ENCODE data around the gene PRR7.

Gene PRR7

DNA sequence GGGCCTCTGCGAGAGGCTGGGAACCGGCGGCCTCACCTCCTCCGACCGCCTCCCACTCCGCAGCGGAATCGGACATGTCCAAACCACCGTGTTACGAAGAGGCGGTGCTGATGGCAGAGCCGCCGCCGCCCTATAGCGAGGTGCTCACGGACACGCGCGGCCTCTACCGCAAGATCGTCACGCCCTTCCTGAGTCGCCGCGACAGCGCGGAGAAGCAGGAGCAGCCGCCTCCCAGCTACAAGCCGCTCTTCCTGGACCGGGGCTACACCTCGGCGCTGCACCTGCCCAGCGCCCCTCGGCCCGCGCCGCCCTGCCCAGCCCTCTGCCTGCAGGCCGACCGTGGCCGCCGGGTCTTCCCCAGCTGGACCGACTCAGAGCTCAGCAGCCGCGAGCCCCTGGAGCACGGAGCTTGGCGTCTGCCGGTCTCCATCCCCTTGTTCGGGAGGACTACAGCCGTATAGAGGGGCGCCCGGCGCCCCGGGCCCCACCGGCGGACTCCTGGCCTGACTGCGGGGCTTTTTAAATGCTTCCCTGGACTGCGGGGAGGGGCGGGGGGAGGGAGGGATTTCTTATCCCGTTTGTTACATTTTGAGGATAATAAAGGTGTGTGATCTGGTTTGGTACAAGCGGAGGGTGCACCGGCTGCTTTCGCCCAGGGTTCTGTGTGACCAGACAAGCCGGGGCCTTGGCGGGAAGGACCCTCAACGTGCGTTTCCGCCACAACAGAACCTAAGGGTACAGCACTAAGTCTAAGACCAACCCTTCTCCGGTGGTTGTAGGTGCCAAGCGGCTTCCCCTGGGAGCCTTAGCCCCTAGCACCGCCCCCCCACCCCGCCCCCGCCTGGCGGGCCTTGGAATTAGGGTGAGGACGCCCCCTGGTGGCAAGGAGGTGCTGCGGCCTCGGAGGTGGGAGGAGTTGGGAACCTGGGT is 9.3 kb downstream of the PRR7 start:
- TF ChIP-seq, protein P1, sequence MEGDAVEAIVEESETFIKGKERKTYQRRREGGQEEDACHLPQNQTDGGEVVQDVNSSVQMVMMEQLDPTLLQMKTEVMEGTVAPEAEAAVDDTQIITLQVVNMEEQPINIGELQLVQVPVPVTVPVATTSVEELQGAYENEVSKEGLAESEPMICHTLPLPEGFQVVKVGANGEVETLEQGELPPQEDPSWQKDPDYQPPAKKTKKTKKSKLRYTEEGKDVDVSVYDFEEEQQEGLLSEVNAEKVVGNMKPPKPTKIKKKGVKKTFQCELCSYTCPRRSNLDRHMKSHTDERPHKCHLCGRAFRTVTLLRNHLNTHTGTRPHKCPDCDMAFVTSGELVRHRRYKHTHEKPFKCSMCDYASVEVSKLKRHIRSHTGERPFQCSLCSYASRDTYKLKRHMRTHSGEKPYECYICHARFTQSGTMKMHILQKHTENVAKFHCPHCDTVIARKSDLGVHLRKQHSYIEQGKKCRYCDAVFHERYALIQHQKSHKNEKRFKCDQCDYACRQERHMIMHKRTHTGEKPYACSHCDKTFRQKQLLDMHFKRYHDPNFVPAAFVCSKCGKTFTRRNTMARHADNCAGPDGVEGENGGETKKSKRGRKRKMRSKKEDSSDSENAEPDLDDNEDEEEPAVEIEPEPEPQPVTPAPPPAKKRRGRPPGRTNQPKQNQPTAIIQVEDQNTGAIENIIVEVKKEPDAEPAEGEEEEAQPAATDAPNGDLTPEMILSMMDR (conservative IDR thresholded peaks at IDR 0.05; ENCODE audit: low read length) = peak; percentile 90
- peak; percentile 83 for DNase-seq (ENCODE audit: low read depth)
- peak overlapping the region; percentile 44 for H3K4me3 ChIP-seq (ENCODE audit: low read length)

DNA sequence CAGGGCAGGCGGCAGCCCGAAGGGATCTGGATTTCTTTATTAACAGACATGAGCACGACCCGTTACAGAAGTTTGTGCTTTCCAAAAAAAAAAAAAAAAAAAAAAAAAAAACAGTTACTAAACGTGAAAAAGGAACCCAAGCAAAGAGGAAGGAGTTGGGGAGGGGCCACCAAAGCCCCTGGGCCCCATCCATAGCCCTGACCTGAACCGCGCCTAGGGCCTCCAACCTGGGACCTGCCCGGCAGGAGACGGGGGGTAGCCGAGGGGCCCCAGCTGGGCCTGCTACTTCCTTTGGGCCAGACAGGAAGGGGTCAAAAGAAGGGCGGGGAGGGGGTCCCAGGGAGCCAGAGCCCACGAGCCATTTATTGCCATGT is 10.0 kb downstream of the PRR7 start:
- H3K4me3 ChIP-seq (ENCODE audit: low read length) = no peak overlapping the region

DNA sequence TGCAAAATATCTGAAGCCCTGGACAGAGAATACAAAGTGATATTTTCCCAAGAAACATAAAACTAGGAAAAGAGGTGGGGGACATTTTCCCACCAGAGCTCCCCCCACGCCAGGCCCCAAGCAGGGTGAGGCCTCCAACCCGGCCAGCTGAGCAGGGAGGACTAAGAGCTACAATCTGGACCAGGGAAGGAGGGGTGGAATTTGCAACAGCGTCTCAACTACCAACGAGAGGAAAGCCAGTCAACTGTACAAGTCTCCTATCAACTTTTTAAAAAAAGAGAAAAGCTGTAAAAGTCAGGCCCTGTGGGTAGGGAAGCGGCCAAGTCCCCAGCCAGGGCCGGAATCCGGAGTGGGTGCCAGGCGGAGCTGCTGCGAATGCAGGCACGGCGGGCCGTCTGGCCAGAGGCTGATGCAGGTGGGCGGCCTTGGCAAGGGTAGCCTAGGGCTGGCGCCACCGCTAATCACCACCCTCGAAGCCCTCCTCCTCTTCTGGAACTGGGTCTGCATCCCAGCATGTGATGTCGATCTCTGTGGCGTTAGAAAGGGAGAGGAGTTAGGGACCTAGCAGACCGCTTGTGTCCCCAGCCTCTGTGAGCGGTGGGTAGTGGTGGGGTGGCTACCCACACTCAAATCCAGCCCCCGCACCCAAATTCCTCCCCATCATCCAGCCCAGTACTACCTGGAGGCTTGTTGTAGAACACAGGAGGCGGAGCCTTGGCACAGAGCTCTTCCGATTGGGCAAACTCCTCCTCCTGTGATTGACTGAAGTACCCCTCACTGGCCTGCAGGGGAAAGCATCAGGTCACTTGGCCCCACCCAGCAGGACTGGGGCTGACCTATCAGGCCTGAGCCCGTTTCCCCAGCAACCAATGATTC is 10.6 kb downstream of the PRR7 start:
- no peak overlapping the region for H3K4me3 ChIP-seq (ENCODE audit: low read length)

More for the DNA sequence above, 10.0 kb downstream of the PRR7 start:
- TF ChIP-seq, protein P1 (conservative IDR thresholded peaks at IDR 0.05; ENCODE audit: low read length) = no peak
- no peak for DNase-seq (ENCODE audit: low read depth)

DNA sequence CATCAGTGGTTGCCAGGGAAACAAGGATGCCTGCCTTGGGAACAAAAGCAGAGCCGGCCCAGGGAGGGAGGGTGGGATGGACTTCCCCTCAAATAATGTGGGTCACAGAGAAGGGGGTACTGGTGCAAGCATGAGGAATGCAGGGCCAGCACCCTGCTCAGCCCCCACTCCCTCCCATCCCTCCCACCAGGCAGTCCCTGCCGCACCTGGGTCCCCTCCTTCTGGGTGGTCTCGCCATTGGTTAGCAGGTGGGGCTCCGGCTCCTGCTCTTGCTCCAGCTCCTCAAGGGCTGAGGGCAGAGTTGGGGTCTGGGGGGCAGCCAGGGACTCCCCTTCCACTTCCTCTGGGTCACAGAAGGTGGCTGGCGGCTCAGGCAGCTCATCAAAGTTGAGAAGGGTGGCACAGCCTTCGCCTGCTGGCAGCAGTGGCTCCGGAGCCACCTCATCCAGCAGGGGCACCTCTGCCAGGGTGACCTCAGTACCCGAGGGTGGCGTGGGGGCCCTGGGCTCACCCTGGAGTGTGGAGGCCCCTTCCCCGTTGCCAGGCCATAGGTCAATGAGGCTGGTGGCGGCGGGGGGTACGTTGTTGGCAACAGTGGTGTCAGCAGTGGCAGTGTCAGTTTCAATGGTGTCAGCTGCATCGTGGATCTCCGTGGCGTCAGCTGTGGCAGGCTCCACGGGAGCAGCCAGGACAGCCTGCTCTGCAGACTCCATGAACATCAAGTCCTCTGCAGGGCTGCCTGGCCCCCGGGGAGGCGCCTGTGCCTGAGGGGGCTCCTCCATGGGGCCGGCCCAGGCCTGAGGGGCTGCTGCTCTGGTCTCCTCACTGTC is 11.5 kb downstream of the PRR7 start:
- TF ChIP-seq, protein P1 (conservative IDR thresholded peaks at IDR 0.05; ENCODE audit: low read length) = no peak

More for the DNA sequence above, 10.6 kb downstream of the PRR7 start:
- peak; percentile 96 for DNase-seq (ENCODE audit: low read depth)
- TF ChIP-seq, protein P1 (conservative IDR thresholded peaks at IDR 0.05; ENCODE audit: low read length) = peak; percentile 60

DNA sequence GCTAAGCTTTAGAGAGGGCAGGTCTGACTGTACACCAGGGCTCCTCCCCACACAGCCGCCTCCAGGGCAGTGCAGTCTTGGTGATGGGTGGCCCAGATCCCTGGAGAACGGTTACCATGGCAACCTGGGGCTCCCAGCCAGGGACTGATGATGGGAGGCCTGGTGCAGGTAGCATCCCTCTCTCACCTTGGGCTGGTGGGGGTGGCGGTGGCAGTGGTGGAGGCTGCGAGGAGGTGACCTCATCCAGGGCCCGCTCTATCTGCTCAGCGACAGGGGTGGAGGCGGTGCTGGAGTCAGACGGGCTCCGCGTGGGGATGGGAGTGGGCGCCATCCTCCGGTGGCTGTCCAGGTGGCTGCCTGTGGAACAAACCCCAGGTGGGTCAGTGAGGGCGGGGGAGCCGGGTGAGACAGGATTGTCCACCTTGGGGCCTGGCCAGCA is 12.3 kb downstream of the PRR7 start:
- H3K4me3 ChIP-seq (ENCODE audit: low read length) = no peak overlapping the region
- no peak for DNase-seq (ENCODE audit: low read depth)
- TF ChIP-seq, protein P1 (conservative IDR thresholded peaks at IDR 0.05; ENCODE audit: low read length) = no peak

More for the DNA sequence above, 11.5 kb downstream of the PRR7 start:
- DNase-seq (ENCODE audit: low read depth) = no peak
- H3K4me3 ChIP-seq (ENCODE audit: low read length) = no peak overlapping the region

DNA sequence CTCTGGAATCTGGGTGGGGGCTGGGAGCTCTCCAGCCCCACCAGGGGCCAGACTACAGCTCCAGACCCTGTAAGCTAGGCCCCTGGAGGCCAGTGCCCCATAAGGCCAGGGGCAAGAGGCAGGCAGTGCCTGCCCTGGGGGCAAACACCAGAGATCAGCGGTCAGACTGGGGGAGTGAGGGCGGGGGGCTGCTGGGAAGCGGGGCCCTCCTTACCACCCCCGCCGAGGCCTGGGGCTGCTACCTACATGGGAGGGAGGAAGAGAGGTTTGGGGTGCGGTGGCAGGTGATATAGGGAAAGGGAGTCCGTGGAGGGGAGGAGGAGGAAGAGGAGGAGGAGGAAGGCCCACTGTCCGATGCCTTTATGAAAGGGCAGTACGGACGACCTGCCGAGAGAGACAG is 12.7 kb downstream of the PRR7 start:
- TF ChIP-seq, protein P1 (conservative IDR thresholded peaks at IDR 0.05; ENCODE audit: low read length) = no peak
- DNase-seq (ENCODE audit: low read depth) = no peak
- no peak overlapping the region for H3K4me3 ChIP-seq (ENCODE audit: low read length)

Measured in AG10803 (cell line).